ENCODE results near the gene ZNF766.
"Not testable (repeated sequence)": the region's sequence is repeated elsewhere in the genome, so short reads cannot be mapped to it uniquely, and the experiment has no call there.

Gene ZNF766

GRCh38 chr19:52234406-52234805, 35.0 kb upstream of the ZNF766 start:
- Histone ChIP-seq H3K36me3 (ENCODE audit: control insufficient read depth in 1 of 2, insufficient read depth in 2 of 2, low read length in 2 of 2) (peaks cover 0 to 5% of the 10 kb centered on the region in 2 donors), H3K9me3 (ENCODE audit: control insufficient read depth in 1 of 2, low read length in 2 of 2) (no peaks in the 10 kb centered on the region), H3K4me1 (ENCODE audit: control insufficient read depth in 1 of 2, insufficient read depth in 2 of 2, low read length in 2 of 2) (no peaks in the 10 kb centered on the region), H3K27ac (ENCODE audit: low read length) (no peak overlapping the region), H3K27me3 (ENCODE audit: low read depth, low read length) (peaks cover 4% of the 10 kb centered on the region), H3K4me3 (ENCODE audit: low read depth in 1 of 2, low read length in 2 of 2) (no peak overlapping the region)

GRCh38 chr19:52237197-52237596, 32.2 kb upstream of the ZNF766 start:
- Histone ChIP-seq H3K9me3 (ENCODE audit: control insufficient read depth in 1 of 2, low read length in 2 of 2) (no peaks in the 10 kb centered on the region), H3K27ac (ENCODE audit: low read length) (no peak overlapping the region), H3K4me3 (ENCODE audit: low read depth in 1 of 2, low read length in 2 of 2) (no peak overlapping the region), H3K36me3 (ENCODE audit: control insufficient read depth in 1 of 2, insufficient read depth in 2 of 2, low read length in 2 of 2) (no peaks in the 10 kb centered on the region), H3K4me1 (ENCODE audit: control insufficient read depth in 1 of 2, insufficient read depth in 2 of 2, low read length in 2 of 2) (no peaks in the 10 kb centered on the region), H3K27me3 (ENCODE audit: low read depth, low read length) (peaks cover 4% of the 10 kb centered on the region)

- Histone ChIP-seq H3K4me1 (ENCODE audit: control insufficient read depth in 1 of 2, insufficient read depth in 2 of 2, low read length in 2 of 2) (no peaks in the 10 kb centered on the region), H3K9me3 (ENCODE audit: control insufficient read depth in 1 of 2, low read length in 2 of 2) (no peaks in the 10 kb centered on the region), H3K36me3 (ENCODE audit: control insufficient read depth in 1 of 2, insufficient read depth in 2 of 2, low read length in 2 of 2) (no peaks in the 10 kb centered on the region), H3K27me3 (ENCODE audit: low read depth, low read length) (peaks cover 4% of the 10 kb centered on the region), H3K27ac (ENCODE audit: low read length) (no peak overlapping the region), H3K4me3 (ENCODE audit: low read depth in 1 of 2, low read length in 2 of 2) (no peak overlapping the region)
These were observed 31.5 kb upstream of the ZNF766 start for GRCh38 chr19:52237771-52238400.

GRCh38 chr19:52244021-52244420, 25.4 kb upstream of the ZNF766 start:
- Histone ChIP-seq H3K4me1 (ENCODE audit: control insufficient read depth in 1 of 2, insufficient read depth in 2 of 2, low read length in 2 of 2) (no peaks in the 10 kb centered on the region), H3K4me3 (ENCODE audit: low read depth in 1 of 2, low read length in 2 of 2) (no peak overlapping the region), H3K9me3 (ENCODE audit: control insufficient read depth in 1 of 2, low read length in 2 of 2) (no peaks in the 10 kb centered on the region), H3K27me3 (ENCODE audit: low read depth, low read length) (no peaks in the 10 kb centered on the region), H3K27ac (ENCODE audit: low read length) (no peak overlapping the region), H3K36me3 (ENCODE audit: control insufficient read depth in 1 of 2, insufficient read depth in 2 of 2, low read length in 2 of 2) (no peaks in the 10 kb centered on the region)

- no peak overlapping the region for H3K4me3 ChIP-seq (ENCODE audit: low read depth in 1 of 2, low read length in 2 of 2)
- no peaks in the 10 kb centered on the region for H3K27me3 ChIP-seq (ENCODE audit: low read depth, low read length)
- H3K27ac ChIP-seq (ENCODE audit: low read length): no peak overlapping the region
- no peaks in the 10 kb centered on the region for H3K4me1 ChIP-seq (ENCODE audit: control insufficient read depth in 1 of 2, insufficient read depth in 2 of 2, low read length in 2 of 2)
- no peaks in the 10 kb centered on the region for H3K9me3 ChIP-seq (ENCODE audit: control insufficient read depth in 1 of 2, low read length in 2 of 2)
- H3K36me3 ChIP-seq (ENCODE audit: control insufficient read depth in 1 of 2, insufficient read depth in 2 of 2, low read length in 2 of 2): no peaks in the 10 kb centered on the region
These were observed 21.1 kb upstream of the ZNF766 start for GRCh38 chr19:52248241-52248640.

GRCh38 chr19:52258426-52258825, 11.0 kb upstream of the ZNF766 start:
- no peaks in the 10 kb centered on the region for H3K4me1 ChIP-seq (ENCODE audit: control insufficient read depth in 1 of 2, insufficient read depth in 2 of 2, low read length in 2 of 2)
- H3K9me3 ChIP-seq (ENCODE audit: control insufficient read depth in 1 of 2, low read length in 2 of 2): no peaks in the 10 kb centered on the region
- no peak overlapping the region for H3K27ac ChIP-seq (ENCODE audit: low read length)
- H3K4me3 ChIP-seq (ENCODE audit: low read depth in 1 of 2, low read length in 2 of 2): no peak overlapping the region
- H3K36me3 ChIP-seq (ENCODE audit: control insufficient read depth in 1 of 2, insufficient read depth in 2 of 2, low read length in 2 of 2): no peaks in the 10 kb centered on the region
- H3K27me3 ChIP-seq (ENCODE audit: low read depth, low read length): no peaks in the 10 kb centered on the region

GRCh38 chr19:52265556-52265955, 3.8 kb upstream of the ZNF766 start:
- H3K27me3 ChIP-seq (ENCODE audit: low read depth, low read length); H3K4me1 ChIP-seq (ENCODE audit: control insufficient read depth in 1 of 2, insufficient read depth in 2 of 2, low read length in 2 of 2); H3K4me3 ChIP-seq (ENCODE audit: low read depth in 1 of 2, low read length in 2 of 2); H3K27ac ChIP-seq (ENCODE audit: low read length); H3K9me3 ChIP-seq (ENCODE audit: control insufficient read depth in 1 of 2, low read length in 2 of 2); H3K36me3 ChIP-seq (ENCODE audit: control insufficient read depth in 1 of 2, insufficient read depth in 2 of 2, low read length in 2 of 2): not testable (repeated sequence)

GRCh38 chr19:52270266-52270885, 989 bp downstream of the ZNF766 start:
- peak overlapping the region; percentile 96 to 98 for H3K4me3 ChIP-seq (ENCODE audit: low read depth in 1 of 2, low read length in 2 of 2)
- H3K9me3 ChIP-seq (ENCODE audit: control insufficient read depth in 1 of 2, low read length in 2 of 2): no peaks in the 10 kb centered on the region
- peak overlapping the region; percentile 97 for H3K27ac ChIP-seq (ENCODE audit: low read length)
- peaks cover 0 to 25% of the 10 kb centered on the region in 2 donors for H3K4me1 ChIP-seq (ENCODE audit: control insufficient read depth in 1 of 2, insufficient read depth in 2 of 2, low read length in 2 of 2)
- H3K36me3 ChIP-seq (ENCODE audit: control insufficient read depth in 1 of 2, insufficient read depth in 2 of 2, low read length in 2 of 2): peaks cover 0 to 13% of the 10 kb centered on the region in 2 donors
- H3K27me3 ChIP-seq (ENCODE audit: low read depth, low read length): no peaks in the 10 kb centered on the region

- Histone ChIP-seq H3K27me3 (ENCODE audit: low read depth, low read length) (no peaks in the 10 kb centered on the region), H3K27ac (ENCODE audit: low read length) (no peak overlapping the region), H3K4me1 (ENCODE audit: control insufficient read depth in 1 of 2, insufficient read depth in 2 of 2, low read length in 2 of 2) (peaks cover 0 to 32% of the 10 kb centered on the region in 2 donors), H3K9me3 (ENCODE audit: control insufficient read depth in 1 of 2, low read length in 2 of 2) (no peaks in the 10 kb centered on the region), H3K36me3 (ENCODE audit: control insufficient read depth in 1 of 2, insufficient read depth in 2 of 2, low read length in 2 of 2) (peaks cover 0 to 13% of the 10 kb centered on the region in 2 donors), H3K4me3 (ENCODE audit: low read depth in 1 of 2, low read length in 2 of 2) (no peak overlapping the region)
These were observed 3.9 kb downstream of the ZNF766 start for GRCh38 chr19:52273301-52273700.

- no peaks in the 10 kb centered on the region for H3K9me3 ChIP-seq (ENCODE audit: control insufficient read depth in 1 of 2, low read length in 2 of 2)
- no peak overlapping the region for H3K27ac ChIP-seq (ENCODE audit: low read length)
- H3K4me1 ChIP-seq (ENCODE audit: control insufficient read depth in 1 of 2, insufficient read depth in 2 of 2, low read length in 2 of 2): peaks cover 0 to 27% of the 10 kb centered on the region in 2 donors
- H3K27me3 ChIP-seq (ENCODE audit: low read depth, low read length): no peaks in the 10 kb centered on the region
- peaks cover 0 to 13% of the 10 kb centered on the region in 2 donors for H3K36me3 ChIP-seq (ENCODE audit: control insufficient read depth in 1 of 2, insufficient read depth in 2 of 2, low read length in 2 of 2)
- H3K4me3 ChIP-seq (ENCODE audit: low read depth in 1 of 2, low read length in 2 of 2): no peak overlapping the region
These were observed 4.8 kb downstream of the ZNF766 start for GRCh38 chr19:52274191-52274590.

- H3K9me3 ChIP-seq (ENCODE audit: control insufficient read depth in 1 of 2, low read length in 2 of 2): no peaks in the 10 kb centered on the region
- H3K36me3 ChIP-seq (ENCODE audit: control insufficient read depth in 1 of 2, insufficient read depth in 2 of 2, low read length in 2 of 2): peaks cover 0 to 7% of the 10 kb centered on the region in 2 donors
- H3K27ac ChIP-seq (ENCODE audit: low read length): no peak overlapping the region
These were observed 6.6 kb downstream of the ZNF766 start for GRCh38 chr19:52275988-52276387.

GRCh38 chr19:52277471-52277870, 8.1 kb downstream of the ZNF766 start:
- Histone ChIP-seq H3K9me3 (ENCODE audit: control insufficient read depth in 1 of 2, low read length in 2 of 2) (no peaks in the 10 kb centered on the region), H3K27ac (ENCODE audit: low read length) (no peak overlapping the region), H3K4me3 (ENCODE audit: low read depth in 1 of 2, low read length in 2 of 2) (no peak overlapping the region), H3K4me1 (ENCODE audit: control insufficient read depth in 1 of 2, insufficient read depth in 2 of 2, low read length in 2 of 2) (peaks cover 0 to 13% of the 10 kb centered on the region in 2 donors), H3K36me3 (ENCODE audit: control insufficient read depth in 1 of 2, insufficient read depth in 2 of 2, low read length in 2 of 2) (peaks cover 0 to 13% of the 10 kb centered on the region in 2 donors), H3K27me3 (ENCODE audit: low read depth, low read length) (no peaks in the 10 kb centered on the region)

More at GRCh38 chr19:52275988-52276387, 6.6 kb downstream of the ZNF766 start:
- Histone ChIP-seq H3K4me3 (ENCODE audit: low read depth in 1 of 2, low read length in 2 of 2) (no peak overlapping the region), H3K4me1 (ENCODE audit: control insufficient read depth in 1 of 2, insufficient read depth in 2 of 2, low read length in 2 of 2) (peaks cover 0 to 19% of the 10 kb centered on the region in 2 donors), H3K27me3 (ENCODE audit: low read depth, low read length) (no peaks in the 10 kb centered on the region)

Data from muscle layer of duodenum (tissue), 2 donors.